ENCODE data around the gene GRID2. TPM values are rescaled to one million over a fixed set of nuclear protein-coding genes. Genes with fewer than 3 reads are reported as not detected.

Gene GRID2
- polyA plus RNA-seq, 1 experiment = not detected

DNA sequence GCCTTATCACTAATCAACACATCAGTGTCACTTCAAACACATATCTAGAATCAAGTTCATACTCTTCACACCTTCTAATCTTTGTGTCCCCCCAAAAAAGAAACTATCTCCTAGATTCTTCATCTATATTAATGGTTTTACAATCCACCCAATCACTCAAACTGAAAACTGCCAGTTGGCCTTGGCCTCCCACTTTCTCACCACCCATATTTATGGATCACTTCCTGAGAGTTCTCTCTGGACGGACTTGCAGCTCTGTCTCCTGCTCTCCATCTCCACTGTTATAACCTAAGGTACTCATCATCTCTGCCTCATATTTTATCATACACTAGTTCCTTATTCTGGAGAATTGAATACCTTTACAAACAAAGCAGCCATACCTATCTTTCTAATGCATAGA, 1418.7 kb downstream of the GRID2 start:
- Histone ChIP-seq H3K36me3 (ENCODE audit: control insufficient read depth, insufficient read depth, low read length) (no peaks in the 10 kb centered on the region), H3K27me3 (ENCODE audit: control insufficient read depth, insufficient read depth, low read length) (no peaks in the 10 kb centered on the region), H3K4me3 (ENCODE audit: low read depth, low read length) (no peak overlapping the region)
- CTCF ChIA-PET = no interaction called here
- no peak for DNase-seq (ENCODE audit: low read depth)
- TF ChIP-seq, protein P1, sequence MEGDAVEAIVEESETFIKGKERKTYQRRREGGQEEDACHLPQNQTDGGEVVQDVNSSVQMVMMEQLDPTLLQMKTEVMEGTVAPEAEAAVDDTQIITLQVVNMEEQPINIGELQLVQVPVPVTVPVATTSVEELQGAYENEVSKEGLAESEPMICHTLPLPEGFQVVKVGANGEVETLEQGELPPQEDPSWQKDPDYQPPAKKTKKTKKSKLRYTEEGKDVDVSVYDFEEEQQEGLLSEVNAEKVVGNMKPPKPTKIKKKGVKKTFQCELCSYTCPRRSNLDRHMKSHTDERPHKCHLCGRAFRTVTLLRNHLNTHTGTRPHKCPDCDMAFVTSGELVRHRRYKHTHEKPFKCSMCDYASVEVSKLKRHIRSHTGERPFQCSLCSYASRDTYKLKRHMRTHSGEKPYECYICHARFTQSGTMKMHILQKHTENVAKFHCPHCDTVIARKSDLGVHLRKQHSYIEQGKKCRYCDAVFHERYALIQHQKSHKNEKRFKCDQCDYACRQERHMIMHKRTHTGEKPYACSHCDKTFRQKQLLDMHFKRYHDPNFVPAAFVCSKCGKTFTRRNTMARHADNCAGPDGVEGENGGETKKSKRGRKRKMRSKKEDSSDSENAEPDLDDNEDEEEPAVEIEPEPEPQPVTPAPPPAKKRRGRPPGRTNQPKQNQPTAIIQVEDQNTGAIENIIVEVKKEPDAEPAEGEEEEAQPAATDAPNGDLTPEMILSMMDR (IDR thresholded peaks at IDR 0.05; ENCODE audit: insufficient read depth, low read depth, low read length) = no peak
- POLR2A ChIA-PET = no interaction called here

DNA sequence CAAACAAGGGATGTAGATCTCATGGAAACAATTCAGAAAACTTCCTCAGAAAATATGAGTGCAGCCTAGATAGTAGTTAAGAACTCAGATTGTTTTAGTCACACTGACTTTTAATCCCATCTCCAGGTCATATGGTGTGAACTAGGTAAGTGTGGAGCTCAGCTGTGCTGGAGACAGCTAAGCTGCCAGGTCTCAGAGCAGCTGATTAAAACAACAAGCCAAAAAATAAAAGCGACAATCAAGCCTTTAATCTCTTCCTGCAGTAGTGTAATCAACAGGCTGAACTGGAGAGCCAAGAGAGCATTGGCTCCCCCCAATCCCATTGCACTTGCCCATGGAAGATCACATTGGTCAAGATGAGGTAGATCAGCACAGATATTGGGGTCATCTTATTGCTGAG, 1426.5 kb downstream of the GRID2 start:
- CTCF ChIA-PET = interaction anchor here (2.4 kb wide), 1 partner anchor 12 kb away, joined by 5 read pairs; no protein-coding TSS in a partner anchor

DNA sequence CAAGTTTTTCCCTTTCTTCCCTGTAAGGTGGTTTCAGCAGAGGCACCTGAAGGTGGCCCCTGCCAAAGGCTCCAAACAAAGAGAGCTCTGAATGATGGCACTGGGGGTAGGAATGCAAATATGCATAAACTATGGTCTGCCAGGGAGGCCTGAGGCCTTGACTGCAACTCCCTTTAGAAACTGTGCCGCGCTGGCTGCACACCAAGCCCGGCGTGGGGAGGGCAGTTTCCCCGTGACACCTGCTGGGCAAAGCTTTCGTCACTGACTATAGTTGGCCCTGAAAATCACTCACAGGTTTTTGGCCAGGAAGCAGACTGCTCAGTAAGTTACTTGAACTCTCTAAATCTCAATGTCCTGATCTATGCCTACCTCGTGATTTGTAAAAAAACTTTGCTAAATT, 1427.0 kb downstream of the GRID2 start:
- H3K27me3 ChIP-seq (ENCODE audit: control insufficient read depth, insufficient read depth, low read length) = no peaks in the 10 kb centered on the region
- POLR2A ChIA-PET = no interaction called here
- H3K4me3 ChIP-seq (ENCODE audit: low read depth, low read length) = no peak overlapping the region
- TF ChIP-seq, protein P1 (IDR thresholded peaks at IDR 0.05; ENCODE audit: insufficient read depth, low read depth, low read length) = no peak
- DNase-seq (ENCODE audit: low read depth) = no peak
- H3K36me3 ChIP-seq (ENCODE audit: control insufficient read depth, insufficient read depth, low read length) = no peaks in the 10 kb centered on the region
- CTCF ChIA-PET = interaction anchor here (2.4 kb wide), 1 partner anchor 11 kb away, joined by 5 read pairs; no protein-coding TSS in a partner anchor

More for the DNA sequence above, 1426.5 kb downstream of the GRID2 start:
- TF ChIP-seq, protein P1 (IDR thresholded peaks at IDR 0.05; ENCODE audit: insufficient read depth, low read depth, low read length) = no peak
- no peaks in the 10 kb centered on the region for H3K36me3 ChIP-seq (ENCODE audit: control insufficient read depth, insufficient read depth, low read length)
- DNase-seq (ENCODE audit: low read depth) = no peak
- POLR2A ChIA-PET = no interaction called here
- no peaks in the 10 kb centered on the region for H3K27me3 ChIP-seq (ENCODE audit: control insufficient read depth, insufficient read depth, low read length)
- no peak overlapping the region for H3K4me3 ChIP-seq (ENCODE audit: low read depth, low read length)

DNA sequence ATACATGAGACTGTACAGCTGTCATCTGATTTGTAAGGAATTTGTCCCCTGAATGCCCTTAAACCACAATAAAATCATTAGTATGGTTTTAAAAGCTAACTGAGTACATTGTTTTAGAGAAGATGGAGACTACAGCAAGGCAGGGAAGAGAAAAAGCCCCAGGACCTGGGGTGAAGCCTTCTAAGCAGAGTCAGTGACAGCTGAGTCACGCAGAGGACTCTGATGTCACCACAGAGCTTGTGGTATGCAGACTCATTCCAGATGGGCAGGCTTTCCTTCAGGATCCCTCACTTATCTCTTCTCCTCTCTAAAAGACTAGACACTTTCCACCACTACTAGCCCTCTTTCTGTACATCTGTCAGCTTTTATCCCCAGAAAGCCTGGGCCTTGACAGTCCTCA, 1427.7 kb downstream of the GRID2 start:
- CTCF ChIA-PET = interaction anchor here (2.4 kb wide), 1 partner anchor 11 kb away, joined by 5 read pairs; no protein-coding TSS in a partner anchor
- TF ChIP-seq, protein P1 (IDR thresholded peaks at IDR 0.05; ENCODE audit: insufficient read depth, low read depth, low read length) = no peak
- POLR2A ChIA-PET = no interaction called here
- DNase-seq (ENCODE audit: low read depth) = no peak
- Histone ChIP-seq H3K4me3 (ENCODE audit: low read depth, low read length) (no peak overlapping the region), H3K27me3 (ENCODE audit: control insufficient read depth, insufficient read depth, low read length) (no peaks in the 10 kb centered on the region), H3K36me3 (ENCODE audit: control insufficient read depth, insufficient read depth, low read length) (no peaks in the 10 kb centered on the region)

DNA sequence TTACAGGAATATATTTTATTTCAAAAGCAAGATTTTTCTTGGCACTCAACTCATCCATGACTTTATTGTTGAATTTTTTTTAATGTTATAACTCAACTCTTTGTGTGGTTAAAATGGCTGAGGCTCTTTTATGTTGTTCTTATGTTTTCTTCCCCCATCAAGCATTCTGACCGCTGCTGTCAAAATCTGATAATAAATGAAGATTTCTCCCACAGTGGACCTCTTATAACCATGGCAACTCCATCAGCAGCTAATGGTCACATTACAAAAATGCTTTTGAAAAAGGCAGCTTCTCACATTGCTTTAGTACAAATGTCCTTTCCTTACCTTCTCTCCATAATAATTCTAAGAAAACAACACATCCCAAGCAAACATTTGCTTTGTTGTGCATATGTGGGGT, 1428.7 kb downstream of the GRID2 start:
- TF ChIP-seq, protein P1 (IDR thresholded peaks at IDR 0.05; ENCODE audit: insufficient read depth, low read depth, low read length) = no peak
- Histone ChIP-seq H3K36me3 (ENCODE audit: control insufficient read depth, insufficient read depth, low read length) (no peaks in the 10 kb centered on the region), H3K4me3 (ENCODE audit: low read depth, low read length) (no peak overlapping the region), H3K27me3 (ENCODE audit: control insufficient read depth, insufficient read depth, low read length) (no peaks in the 10 kb centered on the region)
- no peak for DNase-seq (ENCODE audit: low read depth)
- ChIA-PET POLR2A (no interaction called here), CTCF (no interaction called here)

Data from BJ (cell line).